Skeletal muscle satellite cell (primary cell): Measurements from ENCODE around the gene MLH1. TPM values are rescaled to one million over a fixed set of nuclear protein-coding genes. Genes with fewer than 3 reads are reported as not detected.
"Not testable (repeated sequence)": the region's sequence is repeated elsewhere in the genome, so short reads cannot be mapped to it uniquely, and the experiment has no call there.

Experiments
- H3K27me3 ChIP-seq: 2 replicates; pipeline ENCODE4 v1.7.0; 2013; ENCODE audit warnings: low read length; ENCODE audit not compliant: control insufficient read depth, insufficient read depth
- H3K36me3 ChIP-seq: 2 replicates; pipeline ENCODE4 v1.7.0; 2013; ENCODE audit warnings: mild to moderate bottlenecking, control low read depth, low read length; ENCODE audit not compliant: insufficient read depth
- H3K4me1 ChIP-seq: 2 replicates; pipeline ENCODE4 v1.7.0; 2013; ENCODE audit warnings: low read length; ENCODE audit not compliant: control insufficient read depth, insufficient read depth
- H3K4me2 ChIP-seq: 2 replicates; pipeline ENCODE4 v1.7.0; 2013; ENCODE audit warnings: mild to moderate bottlenecking, low read length
- H3K4me3 ChIP-seq: 2 replicates; pipeline ENCODE4 v1.7.0; 2013; ENCODE audit warnings: low read length
- H3K9ac ChIP-seq: 2 replicates; pipeline ENCODE4 v1.7.0; 2013; ENCODE audit warnings: mild to moderate bottlenecking, low read depth, low read length, moderate library complexity
- H3K9me3 ChIP-seq: replicated peaks from 2 replicates; pipeline ENCODE4 v1.7.0; 2013; ENCODE audit warnings: mild to moderate bottlenecking, control low read depth, low read length
- total RNA-seq: library from RNA; depleted of rRNA; stranded (reverse); fragments of >200 nt; gene quantifications from 2 replicates; pipeline ENCODE4 v1.2.3, GENCODE V29; 2012; rRNA removed

The MLH1 gene
- total RNA-seq, result 36.9 and 48.2 TPM in 2 replicates

DNA sequence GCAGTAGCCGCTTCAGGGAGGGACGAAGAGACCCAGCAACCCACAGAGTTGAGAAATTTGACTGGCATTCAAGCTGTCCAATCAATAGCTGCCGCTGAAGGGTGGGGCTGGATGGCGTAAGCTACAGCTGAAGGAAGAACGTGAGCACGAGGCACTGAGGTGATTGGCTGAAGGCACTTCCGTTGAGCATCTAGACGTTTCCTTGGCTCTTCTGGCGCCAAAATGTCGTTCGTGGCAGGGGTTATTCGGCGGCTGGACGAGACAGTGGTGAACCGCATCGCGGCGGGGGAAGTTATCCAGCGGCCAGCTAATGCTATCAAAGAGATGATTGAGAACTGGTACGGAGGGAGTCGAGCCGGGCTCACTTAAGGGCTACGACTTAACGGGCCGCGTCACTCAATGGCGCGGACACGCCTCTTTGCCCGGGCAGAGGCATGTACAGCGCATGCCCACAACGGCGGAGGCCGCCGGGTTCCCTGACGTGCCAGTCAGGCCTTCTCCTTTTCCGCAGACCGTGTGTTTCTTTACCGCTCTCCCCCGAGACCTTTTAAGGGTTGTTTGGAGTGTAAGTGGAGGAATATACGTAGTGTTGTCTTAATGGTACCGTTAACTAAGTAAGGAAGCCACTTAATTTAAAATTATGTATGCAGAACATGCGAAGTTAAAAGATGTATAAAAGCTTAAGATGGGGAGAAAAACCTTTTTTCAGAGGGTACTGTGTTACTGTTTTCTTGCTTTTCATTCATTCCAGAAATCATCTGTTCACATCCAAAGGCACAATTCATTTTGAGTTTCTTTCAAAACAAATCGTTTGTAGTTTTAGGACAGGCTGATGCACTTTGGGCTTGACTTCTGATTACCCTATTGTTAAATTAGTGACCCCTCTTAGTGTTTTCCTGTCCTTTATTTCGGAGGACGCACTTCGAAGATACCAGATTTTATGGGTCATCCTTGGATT is at the start of gene MLH1:
TSS of gene MLH1 (plus strand) at position 193 of the 958 bp plus-strand sequence. CDS start at position 223, 30 bp downstream.
- H3K9ac ChIP-seq, result peak within 1 kb of the TSS; percentile 92
- H3K36me3 ChIP-seq, result peaks cover 24% of the 10 kb centered on the region
- no peaks in the 10 kb centered on the region for H3K9me3 ChIP-seq
- H3K4me1 ChIP-seq, result peaks cover 32% of the 10 kb centered on the region
- peak within 1 kb of the TSS; percentile 80 for H3K4me3 ChIP-seq
- peak within 1 kb of the TSS; percentile 84 for H3K4me2 ChIP-seq
- no peaks in the 10 kb centered on the region for H3K27me3 ChIP-seq

GRCh38 chr3:36943601-36944000 is 49.7 kb upstream of the MLH1 start:
- H3K9ac ChIP-seq, result peak overlapping the region; percentile 83
- H3K9me3 ChIP-seq, result no peaks in the 10 kb centered on the region
- H3K27me3 ChIP-seq, result no peaks in the 10 kb centered on the region
- H3K4me1 ChIP-seq, result no peaks in the 10 kb centered on the region
- peak overlapping the region; percentile 86 for H3K4me3 ChIP-seq
- no peaks in the 10 kb centered on the region for H3K36me3 ChIP-seq
- peak overlapping the region; percentile 99 for H3K4me2 ChIP-seq

- H3K27me3 ChIP-seq, result no peaks in the 10 kb centered on the region
- H3K36me3 ChIP-seq, result no peaks in the 10 kb centered on the region
- H3K4me1 ChIP-seq, result no peaks in the 10 kb centered on the region
- H3K9ac ChIP-seq, result peak overlapping the region; percentile 83
- peak overlapping the region; percentile 86 for H3K4me3 ChIP-seq
- H3K9me3 ChIP-seq, result no peaks in the 10 kb centered on the region
- peak overlapping the region; percentile 99 for H3K4me2 ChIP-seq
These were observed 49.2 kb upstream of the MLH1 start for GRCh38 chr3:36944012-36944640.

- Histone ChIP-seq H3K9me3 (no peaks in the 10 kb centered on the region), H3K9ac (peak within 1 kb of the TSS; percentile 83), H3K36me3 (no peaks in the 10 kb centered on the region), H3K27me3 (no peaks in the 10 kb centered on the region), H3K4me2 (peak within 1 kb of the TSS; percentile 99), H3K4me3 (peak within 1 kb of the TSS; percentile 86), H3K4me1 (no peaks in the 10 kb centered on the region)
These were observed 48.6 kb upstream of the MLH1 start, which contains the start of gene TRANK1 for GRCh38 chr3:36944641-36945270. Gene TRANK1 (minus strand): TSS chr3:36945054. CDS start chr3:36944809, 245 bp downstream.

DNA sequence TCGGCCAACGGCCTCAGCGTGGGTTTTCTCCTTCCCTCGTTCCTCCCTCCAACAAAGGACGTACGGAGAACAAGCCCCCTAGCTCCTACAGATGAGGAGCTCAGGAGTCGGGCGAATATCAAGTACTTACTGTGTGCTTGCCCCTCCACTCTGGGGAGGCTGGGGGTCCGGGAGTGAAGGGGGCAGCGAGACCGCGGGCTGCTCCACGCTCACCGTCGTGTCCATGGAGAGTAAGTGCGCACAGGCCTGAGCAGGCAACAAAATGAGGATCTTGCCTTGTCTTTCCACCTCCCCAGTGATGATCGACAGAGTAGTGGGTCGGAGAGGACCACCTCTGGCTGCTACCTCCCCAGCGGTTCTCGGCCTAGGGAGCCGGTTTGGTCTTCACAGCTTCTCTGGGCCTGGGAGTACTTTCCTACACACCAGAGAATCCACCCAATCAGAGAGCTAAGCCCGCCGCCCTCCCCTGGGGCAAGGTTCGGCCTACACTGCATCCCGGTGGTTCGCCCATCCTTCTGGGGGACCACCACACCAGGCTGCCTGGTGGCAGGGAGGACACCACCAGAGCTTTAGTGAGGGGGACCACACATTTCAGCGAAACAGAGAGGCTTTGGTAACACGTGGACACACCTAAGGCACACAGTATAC is 47.9 kb upstream of the MLH1 start:
- H3K9ac ChIP-seq, result peak overlapping the region; percentile 83
- H3K4me1 ChIP-seq, result no peaks in the 10 kb centered on the region
- H3K36me3 ChIP-seq, result no peaks in the 10 kb centered on the region
- H3K4me3 ChIP-seq, result peak overlapping the region; percentile 86
- no peaks in the 10 kb centered on the region for H3K9me3 ChIP-seq
- peak overlapping the region; percentile 99 for H3K4me2 ChIP-seq
- no peaks in the 10 kb centered on the region for H3K27me3 ChIP-seq

DNA sequence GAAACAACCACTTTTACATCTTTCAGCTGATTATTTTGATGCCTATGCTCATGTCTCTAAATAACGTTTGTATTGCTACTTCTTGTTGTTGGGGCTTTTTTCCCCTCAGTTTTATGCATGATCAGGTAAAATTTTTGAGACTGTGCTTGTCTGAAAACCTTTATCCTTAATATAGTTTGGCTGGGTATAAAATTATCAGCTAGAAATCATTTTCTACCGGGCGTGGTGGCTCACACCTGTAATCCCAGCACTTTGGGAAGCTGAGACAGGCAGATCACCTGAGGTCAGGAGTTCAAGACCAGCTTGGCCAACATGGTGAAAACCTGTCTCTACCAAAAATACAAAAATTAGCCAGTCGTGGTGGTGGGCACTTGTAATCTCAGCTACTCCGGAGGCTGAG is 45.5 kb upstream of the MLH1 start:
- H3K4me2 ChIP-seq, H3K4me1 ChIP-seq, H3K9ac ChIP-seq, H3K36me3 ChIP-seq, H3K9me3 ChIP-seq, H3K27me3 ChIP-seq, H3K4me3 ChIP-seq: not testable (repeated sequence)

- H3K9ac ChIP-seq, result no peak overlapping the region
- H3K4me1 ChIP-seq, result peaks cover 10% of the 10 kb centered on the region
- no peak overlapping the region for H3K4me2 ChIP-seq
- peaks cover 20% of the 10 kb centered on the region for H3K27me3 ChIP-seq
- H3K4me3 ChIP-seq, result no peak overlapping the region
- H3K9me3 ChIP-seq, result no peaks in the 10 kb centered on the region
- no peaks in the 10 kb centered on the region for H3K36me3 ChIP-seq
These were observed 38.7 kb upstream of the MLH1 start for GRCh38 chr3:36954452-36955134.

DNA sequence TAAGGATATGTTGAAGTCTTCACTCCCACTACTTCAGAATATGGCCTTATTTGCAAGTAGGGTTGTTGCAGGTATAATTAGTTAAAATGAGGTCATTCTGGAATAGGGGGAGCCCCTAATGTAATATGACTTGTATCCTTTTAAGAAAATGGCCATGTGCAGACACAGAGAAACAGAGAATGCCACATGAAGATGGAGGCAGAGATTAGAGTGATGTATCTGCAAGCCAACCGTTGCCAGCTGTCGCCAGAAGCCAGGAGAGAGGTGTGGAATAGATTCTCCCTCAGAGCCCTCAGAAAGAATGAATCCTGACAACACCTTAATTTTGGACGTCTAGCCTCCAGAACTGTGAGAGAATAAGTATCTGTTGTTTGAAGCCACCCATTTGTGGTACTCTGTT is 37.2 kb upstream of the MLH1 start:
- no peak overlapping the region for H3K4me2 ChIP-seq
- H3K4me3 ChIP-seq, result no peak overlapping the region
- no peak overlapping the region for H3K9ac ChIP-seq
- no peaks in the 10 kb centered on the region for H3K9me3 ChIP-seq
- peaks cover 10% of the 10 kb centered on the region for H3K4me1 ChIP-seq
- H3K27me3 ChIP-seq, result peaks cover 20% of the 10 kb centered on the region
- no peaks in the 10 kb centered on the region for H3K36me3 ChIP-seq

DNA sequence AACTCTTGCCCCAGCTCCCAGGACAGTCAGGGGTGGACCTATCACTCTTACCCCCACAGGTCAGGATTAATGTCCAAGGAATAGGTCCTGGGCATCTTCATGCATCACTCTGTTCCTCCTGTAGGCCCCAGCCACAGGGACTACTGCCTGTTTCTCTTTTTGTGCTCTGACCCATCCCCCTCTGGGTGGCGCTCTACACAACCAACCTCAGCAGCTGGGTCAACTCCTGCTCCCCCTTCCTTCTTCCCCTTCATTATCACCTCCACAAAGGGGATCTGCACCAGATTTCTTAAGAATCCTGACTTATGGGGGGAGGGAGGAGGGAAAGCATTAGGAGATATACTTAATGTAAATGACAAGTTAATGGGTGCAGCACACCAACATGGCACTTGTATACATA is 36.3 kb upstream of the MLH1 start:
- Histone ChIP-seq H3K4me2 (no peak overlapping the region), H3K36me3 (no peaks in the 10 kb centered on the region), H3K27me3 (peaks cover 20% of the 10 kb centered on the region), H3K9ac (no peak overlapping the region), H3K4me3 (no peak overlapping the region), H3K4me1 (peaks cover 10% of the 10 kb centered on the region), H3K9me3 (no peaks in the 10 kb centered on the region)

- Histone ChIP-seq H3K27me3 (peaks cover 12% of the 10 kb centered on the region), H3K4me2 (peak overlapping the region; percentile 8), H3K9me3 (no peaks in the 10 kb centered on the region), H3K4me1 (peaks cover 10% of the 10 kb centered on the region), H3K36me3 (no peaks in the 10 kb centered on the region), H3K9ac (no peak overlapping the region), H3K4me3 (no peak overlapping the region)
These were observed 35.2 kb upstream of the MLH1 start for GRCh38 chr3:36957862-36958686.
